HCT116 (cell line): Measurements from ENCODE around the gene TEX2. TPM values are rescaled to one million over a fixed set of nuclear protein-coding genes. Genes with fewer than 3 reads are reported as not detected.

Experiments
- ATAC-seq: fragments of 200-7000 bp; cut with Tn5 transposase; 2 replicates; pipeline ENCODE4 v1.9.1; 2020; ENCODE audit warnings: mild to moderate bottlenecking, moderate library complexity
- BruUV-seq: library from RNA; stranded (reverse); fragments of 400-500 nt; replicated peaks from 2 replicates; lab custom pipeline; 2021; lab: Mats Ljungman, UMichigan
- CTCF ChIA-PET: fragments of 300-600 bp; sonication (Branson Sonifier 250); formaldehyde crosslinking; loops from one replicate; lab custom pipeline; 2021; ENCODE audit warnings: antibody characterized with exemption; lab: Charles Lee
- POLR2A ChIA-PET: fragments of 300-600, 350-600 bp; sonication (Branson Sonifier 250); formaldehyde crosslinking; loops from one replicate; lab custom pipeline; 2021; ENCODE audit warnings: antibody characterized with exemption; lab: Charles Lee
- RAD21 ChIA-PET, 2 experiments: fragments of 300-600 bp; sonication (Branson Sonifier 250); formaldehyde crosslinking; loops; one replicate each; lab custom pipeline; 2023; ENCODE audit warnings: low total read pairs in 2 of 2; ENCODE audit not compliant: uncharacterized antibody in 2 of 2, unreplicated experiment in 2 of 2, low non-redundant PET in 1 of 2; lab: Charles Lee
- DNase-seq: peaks from one replicate; pipeline ENCODE4 v3.0.0-alpha.2; 2010; ENCODE audit warnings: low read depth, low spot score
- H2AFZ ChIP-seq: fragments of 200-600 bp; shearing (Covaris generic), sonication (generic); 2 replicates; pipeline ENCODE4 v1.6.1; 2017; ENCODE audit warnings: low read depth, mixed run types, mixed read lengths, antibody characterized with exemption, low read length; ENCODE audit not compliant: poor library complexity, severe bottlenecking
- H3K27ac ChIP-seq: 2 replicates; pipeline ENCODE4 v1.5.1; 2012; ENCODE audit warnings: low read depth, low read length
- H3K27me3 ChIP-seq: fragments of 200-600 bp; sonication (generic); 2 replicates; pipeline ENCODE4 v1.6.1; 2016; ENCODE audit warnings: mixed run types, low read length, mixed read lengths; ENCODE audit not compliant: insufficient read depth
- H3K36me3 ChIP-seq, 2 experiments: fragments of 200-500 bp in 1 of 2; fragments of 200-600 bp in 1 of 2; sonication (Bioruptor generic) in 1 of 2; sonication (generic) in 1 of 2; 2 replicates each; pipeline versions ENCODE4 v1.5.1 to v1.6.1; 2014 to 2016; ENCODE audit warnings: low read length in 2 of 2, inconsistent platforms in 1 of 2, mixed read lengths in 1 of 2, mixed run types in 1 of 2; ENCODE audit not compliant: insufficient read depth in 2 of 2, control insufficient read depth in 1 of 2
- H3K4me1 ChIP-seq, 2 experiments: fragments of 200-600 bp in 1 of 2; sonication (generic) in 1 of 2; 2 replicates each; pipeline versions ENCODE4 v1.5.1 to v1.6.1; 2012 to 2017; ENCODE audit warnings: low read length in 2 of 2, inconsistent platforms in 1 of 2, mild to moderate bottlenecking in 1 of 2, mixed read lengths in 1 of 2, mixed run types in 1 of 2, moderate library complexity in 1 of 2; ENCODE audit not compliant: insufficient read depth in 2 of 2, control insufficient read depth in 1 of 2
- H3K4me2 ChIP-seq: fragments of 200-600 bp; sonication (generic); 2 replicates; pipeline ENCODE4 v1.6.1; 2017; ENCODE audit warnings: mixed run types, low read length, mixed read lengths
- H3K4me3 ChIP-seq, 2 experiments: fragments of 200-600 bp in 1 of 2; sonication (generic) in 1 of 2; replicated peaks in 1 of 2; 2 replicates each; pipeline ENCODE4 v1.5.1; 2011 to 2016; ENCODE audit warnings: low read length in 2 of 2, control low read depth in 1 of 2, low read depth in 1 of 2, mild to moderate bottlenecking in 1 of 2, mixed read lengths in 1 of 2, mixed run types in 1 of 2
- H3K79me2 ChIP-seq: fragments of 200-600 bp; sonication (generic); 2 replicates; pipeline ENCODE4 v1.6.1; 2017; ENCODE audit warnings: mild to moderate bottlenecking, mixed run types, low read length, moderate library complexity, mixed read lengths; ENCODE audit not compliant: insufficient read depth
- H3K9ac ChIP-seq: fragments of 200-600 bp; sonication (generic); 2 replicates; pipeline ENCODE4 v1.6.1; 2016; ENCODE audit warnings: low read length, mixed read lengths
- H3K9me2 ChIP-seq: fragments of 200-600 bp; sonication (generic), shearing (Covaris generic); 2 replicates; pipeline ENCODE4 v1.6.1; 2017; ENCODE audit warnings: mixed run types, mild to moderate bottlenecking, moderate library complexity; ENCODE audit not compliant: insufficient read depth
- H3K9me3 ChIP-seq, 2 experiments: fragments of 200-500 bp in 1 of 2; fragments of 200-600 bp in 1 of 2; sonication (Bioruptor generic) in 1 of 2; sonication (generic) in 1 of 2; 2 replicates each; pipeline ENCODE4 v1.6.1; 2014 to 2017; ENCODE audit warnings: low read length in 2 of 2, mixed read lengths in 2 of 2, inconsistent platforms in 1 of 2, low read depth in 1 of 2, mild to moderate bottlenecking in 1 of 2, mixed run types in 1 of 2, moderate library complexity in 1 of 2; ENCODE audit not compliant: control insufficient read depth in 1 of 2, insufficient read depth in 1 of 2
- H4K20me1 ChIP-seq: fragments of 200-600 bp; sonication (generic), shearing (Covaris generic); 2 replicates; pipeline ENCODE4 v1.6.1; 2017; ENCODE audit warnings: mixed run types, mild to moderate bottlenecking, moderate library complexity; ENCODE audit not compliant: insufficient read depth
- ATF3 ChIP-seq: IDR thresholded peaks from 2 replicates; pipeline ENCODE4 v1.6.1; 2012
- CEBPB ChIP-seq: IDR thresholded peaks from 2 replicates; pipeline ENCODE4 v1.6.1; 2012; ENCODE audit warnings: low read depth
- POLR2A ChIP-seq: IDR thresholded peaks from 2 replicates; pipeline ENCODE4 v1.7.0; 2011; ENCODE audit warnings: borderline replicate concordance; ENCODE audit not compliant: insufficient read depth, insufficient read length; ENCODE audit errors: extremely low read depth
- SIN3A ChIP-seq: IDR thresholded peaks from 2 replicates; pipeline ENCODE4 v1.6.1; 2012; ENCODE audit warnings: low read depth
- SRF ChIP-seq: IDR thresholded peaks from 2 replicates; pipeline ENCODE4 v1.6.1; 2012; ENCODE audit warnings: low read depth
- TCF7L2 ChIP-seq: IDR thresholded peaks from 2 replicates; pipeline ENCODE4 v1.7.0; 2011; ENCODE audit warnings: borderline replicate concordance, inconsistent platforms; ENCODE audit not compliant: insufficient read depth, insufficient read length; ENCODE audit errors: extremely low read depth
- YY1 ChIP-seq: IDR thresholded peaks from 2 replicates; pipeline ENCODE4 v1.6.1; 2011; ENCODE audit warnings: low read length, low read depth, moderate library complexity, mild to moderate bottlenecking; ENCODE audit not compliant: insufficient replicate concordance; ENCODE audit errors: extremely low read depth
- ZBTB33 ChIP-seq: IDR thresholded peaks from 2 replicates; pipeline ENCODE4 v1.6.1; 2011; ENCODE audit warnings: mild to moderate bottlenecking, low read length, moderate library complexity; ENCODE audit not compliant: insufficient replicate concordance; ENCODE audit errors: extremely low read depth
- intact Hi-C: fragments of 100-400 bp; cut with micrococcal nuclease; formaldehyde crosslinking; loops from 2 replicates; pipeline ENCODE4 v1.10.0; 2022
- total RNA-seq: library from RNA; stranded (reverse); gene quantifications from one replicate; pipeline ENCODE4 v1.2.1, GENCODE V29; 2021; ENCODE audit not compliant: unreplicated experiment

Gene TEX2
- total RNA-seq, 1 experiment from 2014 or later: 24.6 TPM

- ATAC-seq (no peak), DNase-seq (no peak)
- H3K27me3 ChIP-seq: no peaks in the 10 kb centered on the region
- H3K4me3 ChIP-seq: no peak overlapping the region
- H3K4me2 ChIP-seq: no peak overlapping the region
- POLR2A ChIA-PET: interaction anchor here (2.2 to 5.4 kb wide), 2 partner anchors 11 to 106 kb away, joined by 21 to 57 read pairs; no protein-coding TSS in a partner anchor
- H3K36me3 ChIP-seq: no peaks in the 10 kb centered on the region
- TF ChIP-seq POLR2A: no peak
- no peak for TF ChIP-seq TCF7L2
- no peak for TF ChIP-seq CEBPB
- CTCF ChIA-PET: interaction anchor here (0.8 to 8.2 kb wide), 7 partner anchors 14 to 284 kb away, joined by 3 to 519 read pairs (median 30); partner anchors contain the start of gene GH1
- H3K79me2 ChIP-seq: no peaks in the 10 kb centered on the region
- H4K20me1 ChIP-seq: no peaks in the 10 kb centered on the region
- H3K9me2 ChIP-seq: no peaks in the 10 kb centered on the region
- H3K27ac ChIP-seq: no peak overlapping the region
- RAD21 ChIA-PET: interaction anchor here in 1 of 2 experiments (3.0 to 3.6 kb wide), 2 partner anchors 71 to 107 kb away, joined by 36 to 66 read pairs; no protein-coding TSS in a partner anchor
- H2AFZ ChIP-seq: no peak overlapping the region
- no peak overlapping the region for H3K9ac ChIP-seq
- H3K4me1 ChIP-seq: peaks cover 2 to 8% of the 10 kb centered on the region in 2 experiments; a peak in 3 of 4 replicates
- no TSS peak for BruUV-seq
- intact Hi-C loops: loop anchor here (5.0 kb wide), 1 partner anchor 147 kb away; no protein-coding TSS in a partner anchor
- H3K9me3 ChIP-seq: no peaks in the 10 kb centered on the region
These were observed 128.1 kb downstream of the TEX2 start for GRCh38 chr17:64135000-64135399.

DNA sequence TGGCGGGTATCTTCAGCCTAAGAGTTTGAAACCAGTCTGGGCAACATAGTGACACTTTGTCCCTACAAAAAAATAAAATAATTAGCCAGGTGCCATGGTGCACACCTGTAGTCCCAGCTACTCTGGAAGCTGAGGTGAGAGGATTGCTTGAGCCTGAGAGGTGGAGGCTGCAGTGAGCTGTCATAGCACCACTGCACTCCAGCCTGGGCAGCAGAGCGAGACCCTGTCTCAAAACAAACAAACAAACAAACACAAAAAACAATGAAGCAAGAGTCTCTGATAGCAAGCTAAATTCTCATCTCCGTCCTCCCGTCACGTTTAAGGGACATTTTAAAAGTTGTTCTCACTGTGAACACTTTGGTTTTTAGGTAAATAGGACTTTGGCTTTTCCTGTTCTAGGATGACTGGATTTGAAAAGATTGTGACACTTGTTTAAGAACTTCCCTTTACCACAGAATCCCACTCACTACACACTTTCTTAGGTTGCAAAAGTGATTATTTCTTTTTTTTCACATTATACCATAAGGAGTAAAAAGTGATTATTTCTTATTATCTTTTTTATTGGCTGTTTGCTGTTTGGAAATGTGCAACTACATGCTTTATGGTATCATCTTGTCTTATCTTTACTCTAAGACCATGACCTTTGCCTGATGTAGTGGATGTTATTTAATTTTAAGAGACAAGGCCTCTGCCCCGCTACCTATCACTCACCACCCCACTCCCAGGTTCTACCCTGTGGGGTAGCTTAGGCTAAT is 128.7 kb downstream of the TEX2 start:
- RAD21 ChIA-PET: interaction anchor here (0.7 to 3.6 kb wide), 19 partner anchors 11 to 232 kb away, joined by 3 to 66 read pairs (median 5); partner anchors contain the start of genes CSHL1 (in 1 of the 2), GH1 (in 1 of the 2) and ICAM2 (in 1 of the 2)
- no TSS peak for BruUV-seq

More for the DNA sequence above, 128.7 kb downstream of the TEX2 start:
- H3K4me3 ChIP-seq: no peak overlapping the region
- no peak overlapping the region for H3K4me2 ChIP-seq
- TF ChIP-seq SIN3A (no peak), YY1 (no peak), ZBTB33 (no peak), SRF (no peak), ATF3 (no peak)
- no peak overlapping the region for H2AFZ ChIP-seq
- no peaks in the 10 kb centered on the region for H4K20me1 ChIP-seq
- peaks cover 1% of the 10 kb centered on the region for H3K79me2 ChIP-seq
- POLR2A ChIA-PET: interaction anchor here (0.7 to 5.4 kb wide), 8 partner anchors 12 to 232 kb away, joined by 3 to 57 read pairs (median 6); partner anchors contain the start of gene GH1
- ATAC-seq (no peak), DNase-seq (no peak)
- CTCF ChIA-PET: interaction anchor here (0.6 to 8.2 kb wide), 69 partner anchors 8 to 285 kb away, joined by 3 to 519 read pairs (median 6); partner anchors contain the start of genes CSHL1, GH1 and GH2
- intact Hi-C loops: loop anchor here (5.0 kb wide), 1 partner anchor 148 kb away; no protein-coding TSS in a partner anchor
- no peaks in the 10 kb centered on the region for H3K9me3 ChIP-seq
- no peaks in the 10 kb centered on the region for H3K27me3 ChIP-seq
- H3K9me2 ChIP-seq: no peaks in the 10 kb centered on the region
- H3K9ac ChIP-seq: no peak overlapping the region
- H3K4me1 ChIP-seq: peaks cover 2 to 8% of the 10 kb centered on the region in 2 experiments; a peak in 3 of 4 replicates
- no peak overlapping the region for H3K27ac ChIP-seq
- H3K36me3 ChIP-seq: no peaks in the 10 kb centered on the region
